Fibroblast of the aortic adventitia (primary cell): ENCODE results near the gene HHIP. TPM values are rescaled to one million over a fixed set of nuclear protein-coding genes. Genes with fewer than 3 reads are reported as not detected.

Experiments
- DNase-seq: peaks from one replicate; pipeline ENCODE4 v3.0.0-alpha.2; 2010; ENCODE audit warnings: low read depth
- H3K4me3 ChIP-seq: 2 replicates; pipeline ENCODE4 v1.5.1; 2011; ENCODE audit warnings: low read depth, mild to moderate bottlenecking, control low read depth, low read length, moderate library complexity
- total RNA-seq: library from RNA; depleted of rRNA; stranded (reverse); fragments of >200 nt; gene quantifications from 2 replicates; pipeline ENCODE4 v1.2.3, GENCODE V29; 2012; ENCODE audit warnings: low replicate concordance
- TF ChIP-seq, protein P1 (sequence below): IDR thresholded peaks from 2 replicates; pipeline ENCODE4 v1.5.1; 2011; ENCODE audit warnings: mild to moderate bottlenecking, low read length, control low read depth, inconsistent platforms; ENCODE audit not compliant: insufficient read depth

Gene HHIP
- 3.8 and 16.0 TPM in 2 replicates for total RNA-seq

DNA sequence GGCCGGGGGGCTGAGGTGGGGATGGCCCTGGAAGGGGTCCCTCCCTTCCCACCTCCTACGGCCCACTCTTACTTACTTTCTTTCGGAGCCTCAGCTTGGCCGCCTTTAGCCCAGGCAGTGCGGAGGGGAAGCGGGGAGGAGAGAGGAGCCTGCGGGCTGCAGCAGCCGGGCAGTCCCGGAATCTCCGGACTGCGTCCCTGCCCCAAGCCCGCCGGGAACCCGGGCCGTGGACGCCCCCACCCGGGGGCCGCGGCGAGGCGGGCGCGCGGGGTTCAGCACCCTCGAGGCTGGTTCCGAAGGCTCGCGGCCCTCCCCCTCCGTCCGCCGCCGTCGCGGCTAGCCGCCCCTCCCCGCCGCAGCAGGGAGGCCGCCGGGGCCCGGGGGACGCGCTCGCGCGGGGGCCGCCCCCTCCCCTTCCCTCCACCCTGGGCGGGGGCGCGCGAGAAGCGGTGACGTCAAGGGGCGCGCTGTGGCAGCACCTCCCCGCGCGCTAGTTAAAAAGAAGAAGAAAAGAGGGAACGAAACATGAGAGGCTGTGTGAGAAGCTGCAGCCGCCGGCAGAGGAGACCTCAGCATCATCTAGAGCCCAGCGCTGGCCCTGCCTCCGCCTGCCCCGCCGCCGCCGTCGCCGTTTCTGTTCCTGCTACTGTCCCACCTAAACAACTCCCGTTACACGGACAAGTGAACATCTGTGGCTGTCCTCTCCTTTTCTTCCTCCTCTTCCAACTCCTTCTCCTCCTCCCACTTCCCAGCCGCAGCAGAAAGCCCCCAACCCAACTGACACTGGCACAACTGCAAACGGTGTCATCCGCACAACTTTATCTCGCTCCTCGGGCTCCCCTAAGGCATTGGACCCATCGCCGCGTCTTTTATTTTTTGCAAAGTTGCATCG, at the start of gene HHIP:
HHIP (plus strand) TSS at position 526 of the 892 bp plus-strand sequence. CDS start 520 bp downstream, outside the sequence.
- TF ChIP-seq, protein P1, sequence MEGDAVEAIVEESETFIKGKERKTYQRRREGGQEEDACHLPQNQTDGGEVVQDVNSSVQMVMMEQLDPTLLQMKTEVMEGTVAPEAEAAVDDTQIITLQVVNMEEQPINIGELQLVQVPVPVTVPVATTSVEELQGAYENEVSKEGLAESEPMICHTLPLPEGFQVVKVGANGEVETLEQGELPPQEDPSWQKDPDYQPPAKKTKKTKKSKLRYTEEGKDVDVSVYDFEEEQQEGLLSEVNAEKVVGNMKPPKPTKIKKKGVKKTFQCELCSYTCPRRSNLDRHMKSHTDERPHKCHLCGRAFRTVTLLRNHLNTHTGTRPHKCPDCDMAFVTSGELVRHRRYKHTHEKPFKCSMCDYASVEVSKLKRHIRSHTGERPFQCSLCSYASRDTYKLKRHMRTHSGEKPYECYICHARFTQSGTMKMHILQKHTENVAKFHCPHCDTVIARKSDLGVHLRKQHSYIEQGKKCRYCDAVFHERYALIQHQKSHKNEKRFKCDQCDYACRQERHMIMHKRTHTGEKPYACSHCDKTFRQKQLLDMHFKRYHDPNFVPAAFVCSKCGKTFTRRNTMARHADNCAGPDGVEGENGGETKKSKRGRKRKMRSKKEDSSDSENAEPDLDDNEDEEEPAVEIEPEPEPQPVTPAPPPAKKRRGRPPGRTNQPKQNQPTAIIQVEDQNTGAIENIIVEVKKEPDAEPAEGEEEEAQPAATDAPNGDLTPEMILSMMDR: no peak
- peak; percentile 79 for DNase-seq
- peak within 1 kb of the TSS; percentile 92 for H3K4me3 ChIP-seq

GRCh38 chr4:144597171-144597570, 48.8 kb upstream of the HHIP start:
- no peak for DNase-seq
- TF ChIP-seq, protein P1: no peak
- no peak overlapping the region for H3K4me3 ChIP-seq

GRCh38 chr4:144599621-144600020, 46.3 kb upstream of the HHIP start:
- peak; percentile 39 for DNase-seq
- H3K4me3 ChIP-seq: no peak overlapping the region
- TF ChIP-seq, protein P1: no peak

GRCh38 chr4:144611850-144612249, 34.1 kb upstream of the HHIP start:
- no peak overlapping the region for H3K4me3 ChIP-seq
- TF ChIP-seq, protein P1: peak; percentile 44
- DNase-seq: no peak

- TF ChIP-seq, protein P1: no peak
- no peak overlapping the region for H3K4me3 ChIP-seq
- peak; percentile 26 for DNase-seq
Measured at GRCh38 chr4:144614850-144615585, 30.9 kb upstream of the HHIP start.

- DNase-seq: no peak
- H3K4me3 ChIP-seq: no peak overlapping the region
- TF ChIP-seq, protein P1: no peak
Measured at GRCh38 chr4:144621681-144622080, 24.3 kb upstream of the HHIP start.
